HG03135 (cell line): ENCODE measurements around the gene LITAF.
"Not testable (repeated sequence)": the region's sequence is repeated elsewhere in the genome, so short reads cannot be mapped to it uniquely, and the experiment has no call there.

Experiments used
- ATAC-seq: cut with Tn5 transposase; IDR thresholded peaks from one replicate; pipeline ENCODE4 v1.9.1; 2021; ENCODE audit warnings: mild to moderate bottlenecking, moderate library complexity; ENCODE audit not compliant: unreplicated experiment

The LITAF gene

GRCh38 chr16:11576427-11577289 is 10.1 kb downstream of the LITAF start:
- peak; percentile 60 for ATAC-seq

- no peak for ATAC-seq
Measured at GRCh38 chr16:11575223-11575589, 11.5 kb downstream of the LITAF start.

GRCh38 chr16:11572301-11572995 is 14.3 kb downstream of the LITAF start:
- ATAC-seq, result no peak

- ATAC-seq, result no peak
Measured at GRCh38 chr16:11571549-11571948, 15.2 kb downstream of the LITAF start.

GRCh38 chr16:11570806-11571205 is 15.9 kb downstream of the LITAF start:
- no peak for ATAC-seq

- no peak for ATAC-seq
Measured at GRCh38 chr16:11570258-11570657, 16.5 kb downstream of the LITAF start.

GRCh38 chr16:11566398-11566797 is 20.3 kb downstream of the LITAF start:
- no peak for ATAC-seq

GRCh38 chr16:11565665-11566064 is 21.1 kb downstream of the LITAF start:
- no peak for ATAC-seq

- no peak for ATAC-seq
Measured at GRCh38 chr16:11564046-11564926, 22.4 kb downstream of the LITAF start.

- ATAC-seq, result no peak
Measured at GRCh38 chr16:11563493-11564040, 23.2 kb downstream of the LITAF start.

- ATAC-seq, result no peak
Measured at GRCh38 chr16:11562941-11563340, 23.8 kb downstream of the LITAF start.

GRCh38 chr16:11562411-11562810 is 24.3 kb downstream of the LITAF start:
- ATAC-seq, result no peak

GRCh38 chr16:11561856-11562255 is 24.9 kb downstream of the LITAF start:
- ATAC-seq, result no peak

GRCh38 chr16:11561454-11561805 is 25.3 kb downstream of the LITAF start:
- no peak for ATAC-seq

- no peak for ATAC-seq
Measured at GRCh38 chr16:11560701-11561453, 25.8 kb downstream of the LITAF start.

- ATAC-seq, result not testable (repeated sequence)
Measured at GRCh38 chr16:11558308-11558823, 28.4 kb downstream of the LITAF start.

- ATAC-seq, result no peak
Measured at GRCh38 chr16:11557801-11558200, 28.9 kb downstream of the LITAF start.

- no peak for ATAC-seq
Measured at GRCh38 chr16:11556945-11557720, 29.6 kb downstream of the LITAF start.

GRCh38 chr16:11556214-11556819 is 30.4 kb downstream of the LITAF start:
- ATAC-seq, result no peak
